IMR-90 (cell line): ENCODE data around the gene DHRSX. TPM values are rescaled to one million over a fixed set of nuclear protein-coding genes. Genes with fewer than 3 reads are reported as not detected.
"Not testable (repeated sequence)": the region's sequence is repeated elsewhere in the genome, so short reads cannot be mapped to it uniquely, and the experiment has no call there.

Experiments used
- ATAC-seq: fragments of 200-7000 bp; cut with Tn5 transposase; 2 replicates; pipeline ENCODE4 v1.9.1; 2020; ENCODE audit warnings: low read depth, mild to moderate bottlenecking, moderate library complexity
- BruUV-seq: library from RNA; stranded (reverse); fragments of 400-500 nt; replicated peaks from 2 replicates; lab custom pipeline; 2021; lab: Mats Ljungman, UMichigan
- CTCF ChIA-PET: fragments of 300-600 bp; formaldehyde crosslinking; extraction: SDS; loops from one replicate; lab custom pipeline; 2021; ENCODE audit warnings: antibody characterized with exemption; lab: Yijun Ruan, JAX
- POLR2A ChIA-PET: fragments of 300-600 bp; sonication (Branson Sonifier 250); formaldehyde crosslinking; loops from one replicate; lab custom pipeline; 2022; ENCODE audit warnings: antibody characterized with exemption; ENCODE audit not compliant: unreplicated experiment; lab: Charles Lee
- DNase-seq: peaks from one replicate; pipeline ENCODE4 v3.0.0; 2013
- H2AFZ ChIP-seq: replicated peaks from 2 replicates; pipeline ENCODE3; 2013; ENCODE audit warnings: low read length, mild to moderate bottlenecking; ENCODE audit not compliant: poor library complexity
- H2AK5ac ChIP-seq: 2 replicates; pipeline ENCODE4 v1.6.1; 2013; ENCODE audit warnings: low read depth, low read length, inconsistent platforms
- H2AK9ac ChIP-seq: replicated peaks from 2 replicates; pipeline ENCODE3; 2013; ENCODE audit warnings: mild to moderate bottlenecking, low read depth, low read length, moderate library complexity; ENCODE audit not compliant: poor library complexity
- H2BK120ac ChIP-seq: 2 replicates; pipeline ENCODE4 v1.6.1; 2013; ENCODE audit warnings: low read depth, low read length, inconsistent platforms
- H2BK15ac ChIP-seq: 3 replicates; pipeline ENCODE4 v1.6.1; 2013; ENCODE audit warnings: low read depth, low read length, inconsistent platforms
- H2BK20ac ChIP-seq: 2 replicates; pipeline ENCODE4 v1.6.1; 2013; ENCODE audit warnings: low read depth, mild to moderate bottlenecking, inconsistent platforms, low read length, moderate library complexity
- H2BK5ac ChIP-seq: 2 replicates; pipeline ENCODE4 v1.6.1; 2013; ENCODE audit warnings: mild to moderate bottlenecking, low read depth, low read length, inconsistent platforms; ENCODE audit not compliant: poor library complexity, severe bottlenecking
- H3K14ac ChIP-seq: replicated peaks from 2 replicates; pipeline ENCODE4 v1.6.1; 2013; ENCODE audit warnings: low read depth, low read length, inconsistent platforms
- H3K18ac ChIP-seq: 2 replicates; pipeline ENCODE4 v1.6.1; 2013; ENCODE audit warnings: low read depth, low read length, control low read depth
- H3K23ac ChIP-seq: 2 replicates; pipeline ENCODE4 v1.6.1; 2013; ENCODE audit warnings: low read depth, low read length, inconsistent platforms
- H3K27ac ChIP-seq: 2 replicates; pipeline ENCODE4 v1.5.1; 2013; ENCODE audit warnings: mild to moderate bottlenecking, control low read depth, low read length; ENCODE audit not compliant: insufficient read depth
- H3K27me3 ChIP-seq: 2 replicates; pipeline ENCODE4 v1.6.1; 2013; ENCODE audit warnings: low read length; ENCODE audit not compliant: control insufficient read depth, insufficient read depth
- H3K36me3 ChIP-seq: 2 replicates; pipeline ENCODE4 v1.6.1; 2013; ENCODE audit warnings: low read length, mixed read lengths; ENCODE audit not compliant: control insufficient read depth, insufficient read depth
- H3K4ac ChIP-seq: 2 replicates; pipeline ENCODE4 v1.6.1; 2013; ENCODE audit warnings: low read depth, low read length, inconsistent platforms
- H3K4me1 ChIP-seq: 2 replicates; pipeline ENCODE4 v1.6.1; 2013; ENCODE audit warnings: low read length, mixed read lengths; ENCODE audit not compliant: control insufficient read depth, insufficient read depth
- H3K4me2 ChIP-seq: 2 replicates; pipeline ENCODE4 v1.6.1; 2013; ENCODE audit warnings: low read depth, mild to moderate bottlenecking, control low read depth, low read length, moderate library complexity
- H3K4me3 ChIP-seq: 2 replicates; pipeline ENCODE4 v1.5.1; 2013; ENCODE audit warnings: low read depth, mild to moderate bottlenecking, control low read depth, low read length, moderate library complexity; ENCODE audit not compliant: insufficient read depth
- H3K56ac ChIP-seq: 2 replicates; pipeline ENCODE4 v1.6.1; 2013; ENCODE audit warnings: low read length, inconsistent platforms; ENCODE audit not compliant: insufficient read depth; ENCODE audit errors: extremely low read depth
- H3K79me1 ChIP-seq, 2 experiments: 2 replicates each; pipeline ENCODE4 v1.6.1; 2013; ENCODE audit warnings: low read length in 2 of 2, inconsistent platforms in 1 of 2, low read depth in 1 of 2
- H3K9ac ChIP-seq: 2 replicates; pipeline ENCODE4 v1.6.1; 2013; ENCODE audit warnings: low read depth, low read length, control low read depth
- H3K9me1 ChIP-seq: 2 replicates; pipeline ENCODE4 v1.6.1; 2013; ENCODE audit warnings: low read length, inconsistent platforms; ENCODE audit not compliant: insufficient read depth
- H3K9me3 ChIP-seq: 2 replicates; pipeline ENCODE4 v1.6.1; 2013; ENCODE audit warnings: low read length; ENCODE audit not compliant: control insufficient read depth, insufficient read depth
- H4K20me1 ChIP-seq: 2 replicates; pipeline ENCODE4 v1.6.1; 2013; ENCODE audit warnings: low read length, inconsistent platforms; ENCODE audit not compliant: insufficient read depth
- H4K5ac ChIP-seq: 2 replicates; pipeline ENCODE4 v1.6.1; 2013; ENCODE audit warnings: mild to moderate bottlenecking, low read depth, low read length, control low read depth
- H4K8ac ChIP-seq, 2 experiments: 2 replicates each; pipeline ENCODE4 v1.6.1; 2013; ENCODE audit warnings: low read depth in 2 of 2, low read length in 2 of 2, control low read depth in 1 of 2, inconsistent platforms in 1 of 2
- H4K91ac ChIP-seq: 2 replicates; pipeline ENCODE4 v1.6.1; 2013; ENCODE audit warnings: low read depth, low read length, inconsistent platforms; ENCODE audit not compliant: insufficient read depth
- WGBS, 2 experiments: methylation state at CpG; one replicate each; pipeline versions ENCODE4 v1.1.5 to v1.1.7; 2013; ENCODE audit warnings: missing lambda C conversion rate in 2 of 2; ENCODE audit not compliant: insufficient read length in 1 of 2; ENCODE audit errors: extremely low coverage in 2 of 2; 5-methylcytosine and 5-hydroxymethylcytosine counted together
- dilution Hi-C: fragments of 300-500 bp; cut with HindIII; formaldehyde crosslinking; loops from one replicate; pipeline ENCODE4 v1.14.3; 2018; ENCODE audit warnings: low sequenced_read_pairs; ENCODE audit not compliant: unreplicated experiment
- in situ Hi-C: fragments of 300-500 bp; cut with MboI; formaldehyde crosslinking; loops from 3 replicates; pipeline ENCODE4 v1.14.3; 2019; ENCODE audit warnings: low sequenced_read_pairs, inconsistent platforms, mixed read lengths
- intact Hi-C: fragments of 100-400 bp; cut with micrococcal nuclease; formaldehyde crosslinking; loops from 2 replicates; pipeline ENCODE4 v1.10.0; 2022
- polyA plus RNA-seq, 3 experiments: library from polyadenylated mRNA; depleted of rRNA; stranded (reverse); fragments of >200 nt; gene quantifications; 2 replicates each; pipeline ENCODE4 v1.2.3, GENCODE V29; 2012; ENCODE audit warnings: low replicate concordance in 1 of 3
- total RNA-seq: library from RNA; depleted of rRNA; stranded (reverse); fragments of >200 nt; gene quantifications from 2 replicates; pipeline ENCODE4 v1.2.3, GENCODE V29; 2012

DHRSX gene
- total and polyA plus RNA-seq, 2 of the 4 experiments (the other 2 are of a cell fraction), result 26.2 to 38.0 TPM

- Histone ChIP-seq H3K79me1 (peaks cover 51 to 79% of the 10 kb centered on the region in 2 experiments), H3K9me1 (peaks cover 27% of the 10 kb centered on the region), H4K20me1 (peaks cover 55% of the 10 kb centered on the region)
- H3K9ac ChIP-seq, H2AFZ ChIP-seq, in situ Hi-C loops, H3K27me3 ChIP-seq, H2BK5ac ChIP-seq, H3K36me3 ChIP-seq, intact Hi-C loops, H2BK15ac ChIP-seq, dilution Hi-C loops, H4K8ac ChIP-seq, H3K23ac ChIP-seq, H3K4me2 ChIP-seq, H3K18ac ChIP-seq, H3K4me1 ChIP-seq, H4K5ac ChIP-seq, H2AK5ac ChIP-seq, ATAC-seq, POLR2A ChIA-PET, H3K9me3 ChIP-seq, H2BK20ac ChIP-seq, H3K14ac ChIP-seq, BruUV-seq, CTCF ChIA-PET, H2BK120ac ChIP-seq, DNase-seq, H3K4me3 ChIP-seq, H2AK9ac ChIP-seq, H3K27ac ChIP-seq, H4K91ac ChIP-seq, H3K4ac ChIP-seq, H3K56ac ChIP-seq: not testable (repeated sequence)
- WGBS, 2 experiments, result 100% methylated on average over 2 of the region's 10 CpGs; no CpG with 5 or more reads in 1 of the 2 experiments
These were observed 29.6 kb downstream of the DHRSX start for GRCh38 chrX:2471126-2471525.

GRCh38 chrX:2469852-2470251 is 30.9 kb downstream of the DHRSX start:
- H3K23ac ChIP-seq, dilution Hi-C loops, H3K18ac ChIP-seq, H2AFZ ChIP-seq, H3K4me1 ChIP-seq, ATAC-seq, H3K36me3 ChIP-seq, BruUV-seq, CTCF ChIA-PET, in situ Hi-C loops, H3K14ac ChIP-seq, H3K27me3 ChIP-seq, H2AK5ac ChIP-seq, H3K4ac ChIP-seq, POLR2A ChIA-PET, H2BK15ac ChIP-seq, H3K4me2 ChIP-seq, H4K91ac ChIP-seq, H2AK9ac ChIP-seq, H2BK120ac ChIP-seq, H4K8ac ChIP-seq, H3K4me3 ChIP-seq, H2BK20ac ChIP-seq, intact Hi-C loops, H3K9me3 ChIP-seq, H4K5ac ChIP-seq, H3K56ac ChIP-seq, H3K9ac ChIP-seq, DNase-seq, H2BK5ac ChIP-seq, H3K27ac ChIP-seq: not testable (repeated sequence)
- peaks cover 49% of the 10 kb centered on the region for H4K20me1 ChIP-seq
- H3K9me1 ChIP-seq, result peaks cover 20% of the 10 kb centered on the region
- WGBS, 2 experiments, result 100% methylated on average over 1 of the region's 4 CpGs; no CpG with 5 or more reads in 1 of the 2 experiments
- H3K79me1 ChIP-seq, result peaks cover 49 to 69% of the 10 kb centered on the region in 2 experiments
